Ascending aorta (tissue), 2 donors: Measurements from ENCODE around the gene PARN. TPM values are rescaled to one million over a fixed set of nuclear protein-coding genes. Genes with fewer than 3 reads are reported as not detected.
"Not testable (repeated sequence)": the region's sequence is repeated elsewhere in the genome, so short reads cannot be mapped to it uniquely, and the experiment has no call there.

Experiments used
- DNase-seq, 2 donors: peaks; one replicate each; pipeline ENCODE4 v3.0.0-alpha.2; 2019; ENCODE audit warnings: low spot score in 2 of 2
- H3K27ac ChIP-seq, 2 donors: fragments of 200-600 bp; sonication (generic); one replicate each; pipeline ENCODE4 v1.5.1; 2016 to 2017; ENCODE audit warnings: mild to moderate bottlenecking in 1 of 2
- H3K27me3 ChIP-seq: fragments of 200-600 bp; sonication (generic); one replicate; pipeline ENCODE4 v1.5.1; 2017
- H3K36me3 ChIP-seq, 2 donors: fragments of 200-600 bp; sonication (generic); one replicate each; pipeline ENCODE4 v1.5.1; 2016
- H3K4me1 ChIP-seq, 2 donors: fragments of 200-600 bp; sonication (generic); one replicate each; pipeline ENCODE4 v1.5.1; 2016 to 2017; ENCODE audit warnings: mild to moderate bottlenecking in 1 of 2
- H3K4me3 ChIP-seq, 2 donors: fragments of 200-600 bp; sonication (generic); one replicate each; pipeline ENCODE4 v1.5.1; 2016 to 2017; ENCODE audit warnings: mild to moderate bottlenecking in 1 of 2
- H3K9me3 ChIP-seq, 2 donors: fragments of 200-600 bp; sonication (generic); one replicate each; pipeline ENCODE4 v1.5.1; 2016
- CTCF ChIP-seq, 3 experiments: fragments of 200-600 bp in 2 of 3; fragments of 450-650 bp in 1 of 3; sonication (generic) in 2 of 3; IDR thresholded peaks; one replicate each; pipeline ENCODE4 v1.5.1; 2016 to 2019; ENCODE audit warnings: antibody characterized with exemption in 3 of 3, mild to moderate bottlenecking in 1 of 3, moderate library complexity in 1 of 3
- intact Hi-C: fragments of 100-400 bp; cut with DNase I; formaldehyde crosslinking; loops from one replicate; pipeline ENCODE4 v1.15.1; 2023
- total RNA-seq: library from RNA; depleted of rRNA; stranded (reverse); fragments of >200 nt; gene quantifications from one replicate; pipeline ENCODE4 v1.1.0, GENCODE V29; 2016

The PARN gene
- total RNA-seq, 1 donor from 2014 or later = 3.8 TPM

GRCh38 chr16:14635395-14636165 lies 5.5 kb upstream of the PARN start:
- intact Hi-C loops = no loop called here
- no peak overlapping the region for H3K27ac ChIP-seq
- no peak for TF ChIP-seq CTCF (IDR thresholded peaks at IDR 0.05)
- H3K9me3 ChIP-seq = no peaks in the 10 kb centered on the region
- H3K4me1 ChIP-seq = peaks cover 7 to 11% of the 10 kb centered on the region in 2 donors
- peaks cover 3 to 20% of the 10 kb centered on the region in 2 donors for H3K36me3 ChIP-seq
- H3K27me3 ChIP-seq = no peaks in the 10 kb centered on the region
- no peak overlapping the region for H3K4me3 ChIP-seq
- DNase-seq = no peak

GRCh38 chr16:14634389-14634725 lies 4.3 kb upstream of the PARN start:
- intact Hi-C loops = loop anchor here (5.0 kb wide), 2 partner anchors 332 to 347 kb away; no protein-coding TSS in a partner anchor
- Histone ChIP-seq H3K27ac (peak overlapping the region in 1 of 2 donors; percentile 5), H3K36me3 (peaks cover 3 to 11% of the 10 kb centered on the region in 2 donors), H3K9me3 (no peaks in the 10 kb centered on the region), H3K4me1 (peaks cover 7 to 11% of the 10 kb centered on the region in 2 donors), H3K27me3 (no peaks in the 10 kb centered on the region), H3K4me3 (peak overlapping the region in 1 of 2 donors; percentile 98)
- no peak for DNase-seq
- TF ChIP-seq CTCF (IDR thresholded peaks at IDR 0.05) = no peak

- H3K4me3 ChIP-seq = peak within 1 kb of the TSS; percentile 89 to 98
- H3K4me1 ChIP-seq = peaks cover 7 to 19% of the 10 kb centered on the region in 2 donors
- peaks cover 0 to under 1% of the 10 kb centered on the region in 2 donors for H3K36me3 ChIP-seq
- peak within 1 kb of the TSS; percentile 96 to 97 for H3K27ac ChIP-seq
- intact Hi-C loops = loop anchor here (5.0 kb wide), 2 partner anchors 331 to 346 kb away; no protein-coding TSS in a partner anchor
- no peaks in the 10 kb centered on the region for H3K9me3 ChIP-seq
- TF ChIP-seq CTCF (IDR thresholded peaks at IDR 0.05) = peak in 1 of 3 experiments; percentile 10
- peak; percentile 97 to 100 for DNase-seq
- no peaks in the 10 kb centered on the region for H3K27me3 ChIP-seq
Observed at GRCh38 chr16:14632693-14633569, 2.9 kb upstream of the PARN start, which contains the start of gene BFAR. TSS of gene BFAR (plus strand) at chr16:14632951. CDS start at chr16:14644347, 11,396 bp downstream.

GRCh38 chr16:14630620-14631330 lies 715 bp upstream of the PARN start:
- Histone ChIP-seq H3K4me3 (peak overlapping the region; percentile 77 to 83), H3K27ac (peak overlapping the region; percentile 88 to 94), H3K36me3 (peaks cover 0 to 23% of the 10 kb centered on the region in 2 donors), H3K4me1 (peaks cover 7 to 18% of the 10 kb centered on the region in 2 donors)
- DNase-seq = peak in 1 of 2 donors; percentile 66
- not testable (repeated sequence) for H3K27me3 ChIP-seq, H3K9me3 ChIP-seq
- intact Hi-C loops = loop anchor here (5.0 kb wide), 2 partner anchors 328 to 343 kb away; no protein-coding TSS in a partner anchor

- Histone ChIP-seq H3K4me1 (peaks cover 7 to 13% of the 10 kb centered on the region in 2 donors), H3K4me3 (peak overlapping the region; percentile 77 to 83), H3K27ac (peak overlapping the region; percentile 88 to 94), H3K36me3 (peaks cover 0 to 35% of the 10 kb centered on the region in 2 donors), H3K9me3 (no peaks in the 10 kb centered on the region), H3K27me3 (no peaks in the 10 kb centered on the region)
- peak in 1 of 2 donors; percentile 66 for DNase-seq
- TF ChIP-seq CTCF (IDR thresholded peaks at IDR 0.05) = no peak
- intact Hi-C loops = no loop called here
Observed at GRCh38 chr16:14629612-14629918, 495 bp downstream of the PARN start.
